COLO668 (cell line): Measurements from ENCODE around the gene F5.
"Not testable (repeated sequence)": the region's sequence is repeated elsewhere in the genome, so short reads cannot be mapped to it uniquely, and the experiment has no call there.

Source experiments
- DNase-seq: peaks from one replicate; lab custom pipeline; 2025; ENCODE audit not compliant: unreplicated experiment; lab: John Stamatoyannopoulos, UW

F5 gene

GRCh38 chr1:169511316-169512005 lies 74.8 kb downstream of the F5 start:
- no peak for DNase-seq

GRCh38 chr1:169510060-169510459 lies 76.2 kb downstream of the F5 start:
- no peak for DNase-seq

- peak; percentile 15 for DNase-seq
These were observed 76.9 kb downstream of the F5 start for GRCh38 chr1:169509354-169509753.

GRCh38 chr1:169508432-169509338 lies 77.6 kb downstream of the F5 start:
- no peak for DNase-seq

- DNase-seq, result no peak
These were observed 78.9 kb downstream of the F5 start for GRCh38 chr1:169507413-169507812.

GRCh38 chr1:169503601-169504000 lies 82.7 kb downstream of the F5 start:
- DNase-seq, result not testable (repeated sequence)

- no peak for DNase-seq
These were observed 86.5 kb downstream of the F5 start for GRCh38 chr1:169499807-169500206.

GRCh38 chr1:169497317-169497716 lies 89.0 kb downstream of the F5 start:
- no peak for DNase-seq

GRCh38 chr1:169495916-169496315 lies 90.4 kb downstream of the F5 start:
- no peak for DNase-seq

- DNase-seq, result no peak
These were observed 91.1 kb downstream of the F5 start for GRCh38 chr1:169495046-169495775.

GRCh38 chr1:169494343-169494742 lies 91.9 kb downstream of the F5 start:
- no peak for DNase-seq

GRCh38 chr1:169493251-169493650 lies 93.0 kb downstream of the F5 start:
- DNase-seq, result no peak

- no peak for DNase-seq
These were observed 94.4 kb downstream of the F5 start for GRCh38 chr1:169491845-169492281.

GRCh38 chr1:169488157-169488556 lies 98.1 kb downstream of the F5 start:
- DNase-seq, result peak; percentile 24

GRCh38 chr1:169487561-169487960 lies 98.7 kb downstream of the F5 start:
- DNase-seq, result peak; percentile 39

GRCh38 chr1:169487133-169487532 lies 99.1 kb downstream of the F5 start:
- peak; percentile 14 for DNase-seq

- no peak for DNase-seq
These were observed 99.8 kb downstream of the F5 start for GRCh38 chr1:169486281-169487051.

- DNase-seq, result peak; percentile 99
These were observed 100.6 kb downstream of the F5 start, which contains the start of gene SLC19A2 for GRCh38 chr1:169485431-169486280. SLC19A2 (minus strand) TSS chr1:169485944; CDS start chr1:169485766, 178 bp downstream.

GRCh38 chr1:169484683-169485430 lies 101.4 kb downstream of the F5 start:
- DNase-seq, result peak; percentile 65
